Activated gamma-delta T cell (primary cell): Measurements from ENCODE around the gene KRT17.
"Not testable (repeated sequence)": the region's sequence is repeated elsewhere in the genome, so short reads cannot be mapped to it uniquely, and the experiment has no call there.

Experiments
- DNase-seq: peaks from one replicate; lab custom pipeline; 2025; lab: John Stamatoyannopoulos, UW

The KRT17 gene

DNA sequence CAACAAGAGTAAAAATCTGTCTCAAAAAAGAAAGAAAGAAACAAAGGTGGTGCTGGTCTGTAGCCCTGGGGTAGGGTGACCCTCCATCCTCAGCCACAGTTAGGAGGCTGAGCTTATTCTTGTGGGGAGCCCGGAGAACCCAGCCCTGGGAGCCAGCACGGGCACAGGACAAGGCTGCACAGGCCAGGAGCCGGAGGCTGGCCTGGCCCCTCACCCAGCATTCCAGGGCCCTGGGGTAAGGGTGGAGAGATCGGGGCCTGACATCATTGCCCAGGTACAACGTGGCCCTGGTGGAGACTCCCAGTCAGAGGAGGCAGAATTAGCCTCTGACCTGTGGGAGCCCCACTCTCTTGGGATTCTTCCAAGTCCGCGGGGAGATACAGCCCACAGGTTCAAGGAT is 10.3 kb upstream of the KRT17 start:
- DNase-seq = no peak

GRCh38 chr17:41633556-41634199 is 9.3 kb upstream of the KRT17 start:
- DNase-seq = no peak

DNA sequence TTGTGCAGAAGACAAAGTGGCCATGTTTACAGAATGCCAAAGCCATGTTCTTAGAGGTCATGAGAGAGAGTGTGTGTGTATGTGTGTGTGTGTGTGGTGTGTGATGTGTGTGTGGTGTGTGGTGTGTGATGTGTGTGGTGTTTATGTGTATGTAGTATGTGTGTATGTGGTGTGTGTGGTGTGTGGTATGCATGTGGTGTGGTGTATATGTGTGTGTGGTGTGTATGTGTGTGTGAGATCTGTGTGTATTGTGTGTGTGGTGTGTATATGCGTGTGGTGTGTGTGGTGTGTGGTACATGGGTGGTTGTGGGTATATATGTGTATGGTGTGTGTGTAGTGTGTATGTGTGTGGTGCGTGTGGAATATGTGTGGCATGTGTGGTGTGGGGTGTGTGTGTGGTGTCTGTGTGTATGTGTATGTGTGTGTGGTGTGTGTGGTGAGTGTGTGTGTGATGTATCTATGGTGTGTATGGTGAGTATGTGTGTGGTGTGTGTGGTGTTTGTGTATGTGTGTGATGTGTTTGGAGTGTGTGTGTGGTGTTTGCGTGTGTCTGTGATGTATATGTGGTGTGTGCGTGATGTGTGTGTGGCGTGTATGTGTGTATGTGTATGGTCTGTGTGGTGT is 8.2 kb upstream of the KRT17 start:
- no peak for DNase-seq

DNA sequence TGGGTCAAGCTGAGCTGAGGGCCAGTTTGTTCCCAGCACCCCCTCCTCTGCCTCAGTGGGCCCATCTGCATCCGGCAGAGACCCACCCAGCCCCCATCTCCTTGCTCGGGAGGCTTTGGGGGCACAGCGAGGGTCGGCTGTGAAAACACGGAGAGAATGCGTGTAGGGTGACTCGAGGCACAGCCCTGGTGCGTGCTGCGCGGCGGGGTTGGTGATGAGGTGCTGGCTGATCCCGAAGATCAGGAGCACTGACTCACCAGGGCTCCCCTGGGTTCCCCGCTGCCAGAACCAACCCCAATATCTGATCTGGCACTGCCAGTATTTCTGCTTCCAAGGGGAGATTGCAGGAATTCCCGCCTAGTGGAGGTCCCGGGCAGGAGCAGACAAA is 7.5 kb upstream of the KRT17 start:
- no peak for DNase-seq

DNA sequence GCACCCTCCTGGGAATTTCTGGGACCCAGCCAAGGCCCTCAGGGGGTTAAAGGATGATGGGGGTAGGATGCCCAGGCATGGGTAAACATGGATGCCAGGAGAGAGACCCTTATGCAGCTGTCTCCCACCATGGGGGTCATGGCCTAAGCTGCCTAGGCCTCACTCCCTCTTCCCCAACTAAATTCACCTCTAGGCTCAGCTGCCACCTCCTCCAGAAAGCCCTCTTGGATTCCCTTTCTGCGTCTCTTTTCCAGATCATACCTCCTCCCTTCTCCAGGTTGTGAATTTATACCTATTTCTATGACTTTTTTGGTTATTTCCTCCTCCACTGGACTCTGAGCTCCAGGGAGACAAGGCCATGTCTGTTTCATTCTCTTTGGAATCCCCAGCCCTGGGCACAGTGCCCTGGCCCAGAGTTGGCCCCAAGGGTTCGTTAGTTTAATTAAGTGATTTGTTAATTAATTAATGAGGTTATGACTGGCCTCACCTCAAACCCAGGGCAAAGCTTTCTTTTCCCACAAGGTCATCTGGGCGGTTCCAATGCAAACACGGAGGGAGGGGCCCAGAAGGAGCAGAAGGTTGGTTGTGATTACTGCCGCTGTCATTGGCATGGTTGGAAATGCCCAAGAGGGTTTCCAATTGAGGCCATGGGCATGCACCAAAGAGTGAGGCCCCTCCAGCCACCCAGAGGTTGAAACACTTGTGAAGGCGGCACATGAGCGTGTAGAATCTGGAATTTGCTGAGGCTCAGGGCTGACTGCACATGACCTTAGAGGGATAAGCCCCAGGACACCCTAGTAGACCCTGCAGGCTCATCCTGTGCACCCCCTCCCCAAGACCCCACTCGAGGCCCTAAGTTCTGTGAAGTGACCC is 6.9 kb upstream of the KRT17 start:
- no peak for DNase-seq

DNA sequence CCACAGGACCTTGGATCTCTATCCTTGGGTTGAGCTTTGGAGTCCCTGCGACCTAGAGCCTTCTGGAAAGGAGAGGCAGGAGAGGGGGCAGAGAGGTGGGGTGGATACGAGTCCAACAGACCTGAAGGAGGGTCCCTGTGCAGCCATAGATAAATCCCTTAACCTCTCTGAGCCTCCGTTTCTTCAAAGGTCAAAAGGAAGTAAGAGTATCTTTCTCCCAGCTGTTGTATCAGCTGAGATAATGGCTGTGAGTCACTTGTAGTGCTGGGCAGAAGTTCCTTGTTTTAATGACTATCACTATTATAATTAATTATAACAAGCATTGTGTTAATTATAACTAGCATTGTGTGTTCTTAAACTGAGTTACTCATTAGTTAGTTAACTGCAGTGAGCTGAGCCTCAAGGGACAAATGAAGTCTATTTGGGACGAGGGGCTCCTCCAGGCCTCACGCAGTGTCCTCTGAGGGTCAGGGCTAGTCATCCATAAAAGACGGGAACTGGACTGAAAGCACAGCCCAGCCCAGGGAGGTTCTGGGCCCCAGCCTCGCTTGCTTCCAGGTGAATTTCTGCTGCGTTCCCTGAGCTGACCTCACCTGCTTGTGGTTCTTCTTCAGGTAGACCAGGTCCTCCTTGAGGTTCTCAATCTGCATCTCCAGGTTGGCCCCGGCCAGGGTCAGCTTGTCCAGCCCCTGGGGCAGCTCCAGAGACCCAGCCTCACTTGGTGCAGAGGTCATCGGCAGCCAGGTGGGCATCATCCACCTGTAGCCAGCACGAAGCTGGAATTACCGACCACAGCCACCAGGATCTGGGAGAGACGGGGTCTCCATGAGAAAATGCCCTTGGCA is 5.7 kb upstream of the KRT17 start:
- DNase-seq = no peak

- no peak for DNase-seq
Measured at GRCh38 chr17:41629316-41629715, 4.9 kb upstream of the KRT17 start.

GRCh38 chr17:41628621-41629255 is 4.4 kb upstream of the KRT17 start:
- DNase-seq = not testable (repeated sequence)

DNA sequence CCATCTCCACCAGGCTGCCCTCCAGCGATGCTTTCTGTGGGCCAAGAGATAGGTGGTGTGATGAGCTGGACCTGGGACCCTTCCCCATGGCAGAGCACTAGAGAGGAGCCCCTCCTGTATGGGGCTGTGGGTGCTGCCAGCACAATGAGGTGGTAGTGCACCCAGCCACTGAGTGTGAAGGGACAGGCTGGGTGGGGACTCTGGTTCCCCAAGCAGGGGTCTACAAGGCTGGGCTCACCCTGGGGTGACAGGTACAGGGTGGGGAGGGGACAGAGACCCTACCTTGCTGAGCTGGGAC is 3.6 kb upstream of the KRT17 start:
- not testable (repeated sequence) for DNase-seq

DNA sequence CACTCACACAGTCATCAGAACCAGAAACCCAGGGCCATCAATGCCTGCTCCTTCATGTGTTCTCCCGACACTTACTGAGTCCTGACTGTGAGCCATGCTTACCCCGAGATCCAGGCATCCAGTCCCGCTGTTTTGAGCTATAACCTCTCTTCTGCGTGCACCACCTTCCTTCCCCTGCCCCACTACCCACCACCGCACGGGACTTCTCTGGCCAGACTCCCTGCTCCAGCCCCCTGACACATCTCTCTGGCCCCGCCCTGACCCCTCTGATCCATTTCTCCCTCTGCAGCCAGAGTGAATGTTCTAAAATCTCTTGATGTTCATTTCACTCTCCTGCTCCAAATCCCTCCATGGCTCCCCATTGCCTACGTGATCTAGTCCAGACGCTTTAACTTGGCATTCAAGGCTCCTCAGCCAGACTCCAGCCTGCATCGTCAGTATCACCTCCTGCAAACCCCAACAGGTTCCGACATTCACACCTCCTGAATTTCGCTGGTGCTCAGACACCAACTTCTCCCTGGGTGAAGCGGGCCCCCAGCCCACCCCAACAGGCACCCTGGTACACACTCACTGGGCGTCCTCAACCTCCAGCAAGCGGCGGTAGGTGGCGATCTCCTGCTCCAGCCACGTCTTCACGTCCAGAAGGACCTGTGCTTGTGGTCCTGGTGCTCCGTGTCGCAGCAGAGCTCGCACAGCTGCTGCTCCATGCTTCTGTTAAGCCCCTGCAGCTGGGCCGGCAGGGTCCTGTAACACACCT is 3.1 kb upstream of the KRT17 start:
- DNase-seq = no peak

DNA sequence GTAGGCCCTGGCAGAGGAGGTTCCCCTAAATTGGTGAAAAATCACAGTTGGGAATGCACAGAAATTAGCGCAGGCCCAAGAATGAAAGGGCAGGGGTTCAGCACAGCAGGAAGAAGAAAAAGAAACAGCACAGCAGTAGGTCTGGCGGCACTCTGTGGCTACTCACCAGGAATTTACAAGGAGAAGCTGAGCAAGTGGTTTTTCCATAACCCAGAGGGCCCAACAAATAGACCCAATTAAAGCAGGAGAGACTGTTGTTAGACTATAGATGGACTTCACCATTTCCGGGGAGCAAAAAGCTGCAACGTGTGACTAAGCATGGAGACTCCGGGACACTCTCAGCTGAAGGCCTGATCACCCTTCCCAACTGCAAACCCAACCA is 2.5 kb upstream of the KRT17 start:
- not testable (repeated sequence) for DNase-seq

DNA sequence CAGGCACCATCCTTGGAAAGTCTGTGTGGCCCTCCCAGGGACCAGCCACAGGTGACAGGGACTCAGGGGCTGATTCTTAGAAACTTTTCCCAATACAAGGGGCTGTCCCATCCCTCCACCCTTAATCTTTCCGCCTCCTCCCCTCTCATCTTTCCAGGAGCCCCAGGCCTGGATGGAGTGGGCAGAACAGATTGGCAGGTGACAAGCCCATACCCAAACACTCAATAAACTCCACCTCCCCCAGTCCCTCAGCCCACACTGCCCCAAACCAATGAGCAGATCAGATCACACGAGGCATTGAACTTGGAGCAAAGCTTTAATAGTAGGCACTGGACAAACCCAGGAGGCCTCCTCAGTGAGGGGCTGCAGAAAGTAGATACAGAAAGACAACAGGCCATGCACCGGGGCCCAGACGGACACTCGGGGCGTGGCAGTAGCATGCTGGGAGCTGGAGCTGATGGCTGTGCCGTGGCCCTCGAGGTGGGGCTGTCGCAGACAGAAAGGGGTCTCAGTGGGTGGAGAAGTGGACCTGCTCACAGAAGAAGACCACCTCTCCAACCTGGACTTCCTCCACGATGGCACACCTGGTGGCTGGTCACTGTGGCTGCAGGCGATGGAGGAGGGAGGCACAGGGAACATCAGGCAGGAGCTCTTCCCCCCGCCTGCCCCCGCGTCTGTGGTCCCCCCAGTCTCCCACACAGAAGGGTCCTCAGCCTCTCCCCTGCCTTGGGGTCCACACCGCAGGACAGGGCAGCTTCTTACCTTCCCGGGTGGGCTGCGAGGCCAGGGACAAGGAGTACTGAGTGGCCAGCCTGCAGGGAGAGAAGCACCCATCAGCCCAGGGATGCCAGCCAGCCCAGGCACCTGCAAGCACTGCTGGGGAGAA is 1.9 kb upstream of the KRT17 start:
- DNase-seq = not testable (repeated sequence)

GRCh38 chr17:41625602-41626001 is 1.2 kb upstream of the KRT17 start:
- DNase-seq = no peak

GRCh38 chr17:41623184-41623861 is 1.1 kb downstream of the KRT17 start:
- DNase-seq = not testable (repeated sequence)

GRCh38 chr17:41622340-41623183 is 1.8 kb downstream of the KRT17 start:
- not testable (repeated sequence) for DNase-seq

DNA sequence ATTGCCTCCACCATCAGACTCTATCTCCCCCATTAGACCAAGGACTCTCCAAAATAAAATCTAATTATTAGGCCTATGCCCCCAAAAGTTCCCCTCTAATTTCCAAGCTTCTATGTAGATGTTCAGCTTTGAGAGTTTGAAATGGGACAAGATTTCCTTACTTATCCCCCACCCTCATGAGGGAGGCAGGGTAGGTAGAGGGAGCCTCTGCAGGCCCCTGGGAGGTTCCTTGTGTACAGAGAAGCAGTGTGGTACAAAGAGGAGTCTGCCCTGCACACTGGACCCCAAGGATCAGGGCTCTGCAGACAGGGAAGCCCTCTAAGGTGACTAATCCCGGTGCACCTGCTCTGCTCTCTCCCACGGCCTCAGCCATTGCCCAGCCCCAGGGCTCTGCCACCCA is 2.5 kb downstream of the KRT17 start:
- no peak for DNase-seq

- not testable (repeated sequence) for DNase-seq
Measured at GRCh38 chr17:41621435-41621817, 2.9 kb downstream of the KRT17 start.
